Ishikawa (cell line): Measurements from ENCODE around the gene FSCN2.

Experiments used
- CEBPB ChIP-seq: IDR thresholded peaks from 2 replicates; pipeline ENCODE4 v1.6.1; 2012
- CREB1 ChIP-seq: IDR thresholded peaks from 2 replicates; pipeline ENCODE4 v1.6.1; 2012; ENCODE audit warnings: low read depth
- EGR1 ChIP-seq: IDR thresholded peaks from 2 replicates; pipeline ENCODE4 v1.6.1; 2012
- EP300 ChIP-seq: IDR thresholded peaks from 2 replicates; pipeline ENCODE4 v1.6.1; 2012; ENCODE audit warnings: borderline replicate concordance
- FOXM1 ChIP-seq: IDR thresholded peaks from 2 replicates; pipeline ENCODE4 v1.6.1; 2012; ENCODE audit warnings: low read depth, borderline replicate concordance
- NFIC ChIP-seq: IDR thresholded peaks from 2 replicates; pipeline ENCODE4 v1.6.1; 2012
- RAD21 ChIP-seq: IDR thresholded peaks from 2 replicates; pipeline ENCODE4 v1.6.1; 2012; ENCODE audit warnings: low read depth
- TAF1 ChIP-seq: IDR thresholded peaks from 2 replicates; pipeline ENCODE4 v1.6.1; 2012; ENCODE audit warnings: low read depth, mild to moderate bottlenecking
- TCF12 ChIP-seq: IDR thresholded peaks from 2 replicates; pipeline ENCODE4 v1.6.1; 2012; ENCODE audit warnings: low read depth
- TEAD4 ChIP-seq: IDR thresholded peaks from 2 replicates; pipeline ENCODE4 v1.6.1; 2012
- ZBTB7A ChIP-seq: IDR thresholded peaks from 2 replicates; pipeline ENCODE4 v1.6.1; 2012; ENCODE audit warnings: low read depth
- TF ChIP-seq, protein P1 (sequence below): IDR thresholded peaks from 2 replicates; pipeline ENCODE4 v1.6.1; 2012
- TF ChIP-seq, protein P2 (sequence below): IDR thresholded peaks from 2 replicates; pipeline ENCODE4 v1.6.1; 2012; ENCODE audit warnings: low read depth, mild to moderate bottlenecking

FSCN2 gene

DNA sequence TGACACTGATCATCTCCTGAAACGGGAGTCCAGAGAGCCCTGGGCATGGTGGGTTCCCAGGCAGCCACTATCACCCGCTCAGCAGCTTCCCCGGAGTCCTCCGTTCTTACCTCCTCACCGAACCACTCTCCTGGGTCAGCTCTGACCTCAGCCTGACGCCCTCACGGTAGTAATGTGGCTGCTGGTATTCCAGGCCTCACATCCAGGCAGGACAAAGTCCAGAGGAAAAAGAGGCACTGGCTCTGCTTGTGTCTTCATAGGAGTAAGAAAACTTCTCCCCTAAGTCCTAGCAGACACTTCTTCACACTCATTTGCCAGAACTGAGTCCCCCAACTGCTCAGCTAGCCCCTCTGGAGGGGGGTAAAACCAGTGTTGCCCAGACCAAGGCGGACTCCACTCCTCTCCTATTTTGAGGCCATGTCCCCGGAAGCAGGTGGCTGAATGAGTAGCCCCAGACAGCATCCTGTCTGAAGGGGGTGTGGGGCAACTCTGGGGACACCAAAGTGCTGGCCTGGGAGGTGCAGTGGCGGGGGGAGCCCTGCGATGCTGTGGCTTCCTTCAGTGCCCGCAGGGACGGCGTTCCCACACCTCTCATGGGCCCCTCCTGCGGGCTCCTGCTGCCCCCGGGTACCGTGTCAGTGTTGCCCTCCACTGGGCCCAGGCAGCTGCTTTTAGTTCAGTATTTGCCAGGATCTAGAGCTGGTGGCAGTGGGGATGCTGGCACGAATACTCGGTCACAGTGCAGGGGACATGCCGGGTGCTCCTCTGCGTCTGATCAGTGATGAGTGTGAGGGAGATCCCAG, 5.4 kb downstream of the FSCN2 start:
- TF ChIP-seq CEBPB (no peak), NFIC (no peak), EGR1 (no peak), RAD21 (no peak)
- TF ChIP-seq, protein P1, sequence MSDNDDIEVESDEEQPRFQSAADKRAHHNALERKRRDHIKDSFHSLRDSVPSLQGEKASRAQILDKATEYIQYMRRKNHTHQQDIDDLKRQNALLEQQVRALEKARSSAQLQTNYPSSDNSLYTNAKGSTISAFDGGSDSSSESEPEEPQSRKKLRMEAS = no peak
- TF ChIP-seq, protein P2, sequence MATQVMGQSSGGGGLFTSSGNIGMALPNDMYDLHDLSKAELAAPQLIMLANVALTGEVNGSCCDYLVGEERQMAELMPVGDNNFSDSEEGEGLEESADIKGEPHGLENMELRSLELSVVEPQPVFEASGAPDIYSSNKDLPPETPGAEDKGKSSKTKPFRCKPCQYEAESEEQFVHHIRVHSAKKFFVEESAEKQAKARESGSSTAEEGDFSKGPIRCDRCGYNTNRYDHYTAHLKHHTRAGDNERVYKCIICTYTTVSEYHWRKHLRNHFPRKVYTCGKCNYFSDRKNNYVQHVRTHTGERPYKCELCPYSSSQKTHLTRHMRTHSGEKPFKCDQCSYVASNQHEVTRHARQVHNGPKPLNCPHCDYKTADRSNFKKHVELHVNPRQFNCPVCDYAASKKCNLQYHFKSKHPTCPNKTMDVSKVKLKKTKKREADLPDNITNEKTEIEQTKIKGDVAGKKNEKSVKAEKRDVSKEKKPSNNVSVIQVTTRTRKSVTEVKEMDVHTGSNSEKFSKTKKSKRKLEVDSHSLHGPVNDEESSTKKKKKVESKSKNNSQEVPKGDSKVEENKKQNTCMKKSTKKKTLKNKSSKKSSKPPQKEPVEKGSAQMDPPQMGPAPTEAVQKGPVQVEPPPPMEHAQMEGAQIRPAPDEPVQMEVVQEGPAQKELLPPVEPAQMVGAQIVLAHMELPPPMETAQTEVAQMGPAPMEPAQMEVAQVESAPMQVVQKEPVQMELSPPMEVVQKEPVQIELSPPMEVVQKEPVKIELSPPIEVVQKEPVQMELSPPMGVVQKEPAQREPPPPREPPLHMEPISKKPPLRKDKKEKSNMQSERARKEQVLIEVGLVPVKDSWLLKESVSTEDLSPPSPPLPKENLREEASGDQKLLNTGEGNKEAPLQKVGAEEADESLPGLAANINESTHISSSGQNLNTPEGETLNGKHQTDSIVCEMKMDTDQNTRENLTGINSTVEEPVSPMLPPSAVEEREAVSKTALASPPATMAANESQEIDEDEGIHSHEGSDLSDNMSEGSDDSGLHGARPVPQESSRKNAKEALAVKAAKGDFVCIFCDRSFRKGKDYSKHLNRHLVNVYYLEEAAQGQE = no peak

DNA sequence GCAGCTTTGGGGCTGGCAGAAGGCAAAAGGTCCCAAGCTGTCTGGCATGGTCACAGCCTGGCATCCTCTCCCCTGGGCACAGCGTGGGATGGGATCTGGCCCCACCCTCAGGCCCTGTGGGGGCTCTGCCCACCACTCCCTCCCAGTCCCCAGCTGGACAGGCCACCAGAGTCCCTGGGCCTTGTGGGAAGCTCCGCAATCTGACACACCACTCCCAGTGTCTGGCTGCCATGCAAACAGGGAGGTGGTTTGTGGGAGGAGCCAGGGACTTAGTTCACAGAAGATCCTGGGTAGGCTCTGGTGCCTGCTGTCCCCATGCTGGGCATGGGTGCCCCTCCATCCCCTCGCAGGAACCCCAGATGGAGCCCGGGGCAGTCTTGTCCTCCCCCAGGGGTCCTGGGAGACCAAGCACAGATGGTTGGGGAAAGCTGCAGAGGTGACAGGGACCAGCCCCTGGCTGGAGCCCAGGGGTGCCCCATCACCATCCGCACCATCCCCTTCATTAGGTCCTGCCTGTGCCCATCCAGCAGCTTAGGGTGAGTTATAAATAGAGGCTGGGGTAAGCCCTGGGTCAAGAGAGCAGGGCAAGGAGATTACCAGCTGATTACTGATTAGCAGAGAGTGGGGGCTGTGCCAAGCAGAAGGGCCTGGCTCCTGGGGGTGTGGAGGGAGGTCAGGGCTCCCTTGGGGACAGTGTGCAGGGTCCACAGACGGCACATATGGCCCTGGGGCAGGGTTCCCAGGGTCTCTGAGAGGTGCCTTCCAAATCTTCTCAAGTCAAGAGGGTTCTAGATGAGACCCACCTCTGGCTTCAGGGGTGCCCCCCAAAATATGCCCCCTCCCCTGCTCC, 6.2 kb downstream of the FSCN2 start:
- TF ChIP-seq TCF12 (no peak), ZBTB7A (0 out of 2 replicates have a peak, but pooled peaks have one; percentile 29)

DNA sequence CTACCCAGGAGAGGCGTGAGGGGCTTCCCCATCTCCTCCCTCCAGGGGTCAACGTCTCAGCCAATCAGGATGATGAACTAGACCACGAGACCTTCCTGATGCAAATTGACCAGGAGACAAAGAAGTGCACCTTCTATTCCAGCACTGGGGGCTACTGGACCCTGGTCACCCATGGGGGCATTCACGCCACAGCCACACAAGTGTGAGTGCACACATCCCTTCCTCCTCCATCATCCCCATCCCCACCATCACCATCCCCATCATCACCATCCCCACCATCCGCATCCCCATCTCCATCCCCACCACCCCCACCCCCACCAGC, 6.8 kb downstream of the FSCN2 start:
- no peak for TF ChIP-seq EGR1
- no peak for TF ChIP-seq CEBPB
- no peak for TF ChIP-seq RAD21
- TF ChIP-seq, protein P2 = no peak
- no peak for TF ChIP-seq ZBTB7A
- TF ChIP-seq CREB1 = no peak
- TF ChIP-seq FOXM1 = no peak
- no peak for TF ChIP-seq TEAD4
- TF ChIP-seq EP300 = no peak

DNA sequence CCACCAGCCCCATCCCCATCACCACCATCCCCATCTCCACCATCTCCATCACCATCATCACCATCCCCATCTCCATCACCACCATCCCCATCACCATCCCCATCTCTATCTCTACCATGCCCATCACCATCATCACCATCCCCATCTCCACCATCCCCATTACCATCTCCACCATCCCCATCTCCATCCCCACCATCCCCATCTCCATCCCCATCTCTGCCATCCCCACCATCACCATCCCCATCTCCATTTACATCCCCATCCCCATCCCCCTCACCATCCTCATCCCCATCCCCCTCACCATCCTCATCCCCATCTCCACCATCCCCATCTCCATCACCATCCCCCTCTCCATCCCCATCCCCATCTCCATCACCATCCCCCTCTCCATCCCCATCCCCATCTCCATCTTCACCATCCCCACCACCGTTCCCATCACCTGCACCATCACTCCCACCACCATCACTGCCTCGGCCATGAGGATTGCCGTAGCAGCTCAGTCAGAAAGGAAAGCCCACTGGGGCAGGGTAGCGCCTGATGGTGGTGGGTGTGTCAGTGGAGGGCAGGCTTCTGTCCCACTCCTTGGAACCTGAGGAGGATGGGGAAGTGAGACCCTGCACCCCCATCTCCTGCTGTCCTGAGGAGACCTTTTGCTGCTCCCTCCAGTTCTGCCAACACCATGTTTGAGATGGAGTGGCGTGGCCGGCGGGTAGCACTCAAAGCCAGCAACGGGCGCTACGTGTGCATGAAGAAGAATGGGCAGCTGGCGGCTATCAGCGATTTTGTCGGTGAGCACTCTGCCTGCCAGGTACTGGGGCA, 7.5 kb downstream of the FSCN2 start:
- no peak for TF ChIP-seq TAF1

DNA sequence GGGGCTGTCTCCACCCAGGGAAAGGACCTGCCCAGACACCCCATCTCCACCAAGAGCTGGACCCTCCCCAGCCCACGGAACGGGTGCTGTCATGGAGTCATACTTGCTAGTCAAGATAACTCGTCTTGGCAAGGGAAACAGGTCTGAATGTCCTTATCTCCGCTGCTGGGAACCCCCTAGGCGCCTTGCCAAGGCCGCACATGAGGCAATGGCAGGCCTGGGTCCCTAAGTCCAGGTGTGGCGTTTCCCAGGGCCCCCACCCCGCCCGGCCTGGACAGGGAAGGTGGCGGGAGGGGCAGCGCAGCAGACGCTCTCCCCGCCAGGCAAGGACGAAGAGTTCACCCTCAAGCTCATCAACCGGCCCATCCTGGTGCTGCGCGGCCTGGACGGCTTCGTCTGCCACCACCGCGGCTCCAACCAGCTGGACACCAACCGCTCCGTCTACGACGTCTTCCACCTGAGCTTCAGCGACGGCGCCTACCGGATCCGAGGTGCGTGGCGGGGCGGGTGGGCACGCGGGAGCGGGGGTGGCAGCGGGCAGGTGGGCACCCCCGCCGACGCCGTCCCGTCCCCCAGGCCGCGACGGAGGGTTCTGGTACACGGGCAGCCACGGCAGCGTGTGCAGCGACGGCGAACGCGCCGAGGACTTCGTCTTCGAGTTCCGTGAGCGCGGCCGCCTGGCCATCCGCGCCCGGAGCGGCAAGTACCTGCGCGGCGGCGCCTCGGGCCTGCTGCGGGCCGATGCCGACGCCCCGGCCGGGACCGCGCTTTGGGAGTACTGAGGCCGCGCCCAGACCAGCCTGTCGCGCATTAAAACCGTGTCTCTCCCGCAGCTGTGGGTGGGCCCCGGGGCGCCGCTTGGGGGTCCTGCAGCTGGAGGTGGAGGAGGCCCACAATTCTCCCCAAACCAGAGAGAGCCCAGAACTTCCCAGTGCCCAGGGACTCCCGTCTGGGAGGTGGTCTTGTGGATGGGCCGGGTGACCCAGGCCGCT, 8.4 kb downstream of the FSCN2 start:
- TF ChIP-seq, protein P2 = no peak
- TF ChIP-seq RAD21 (no peak), ZBTB7A (0 out of 2 replicates have a peak, but pooled peaks have one; percentile 11)
